Sigmoid colon (tissue), 7 donors: ENCODE results near the gene ZBED5. TPM values are rescaled to one million over a fixed set of nuclear protein-coding genes. Genes with fewer than 3 reads are reported as not detected.
"Not testable (repeated sequence)": the region's sequence is repeated elsewhere in the genome, so short reads cannot be mapped to it uniquely, and the experiment has no call there.

Experiments used
- DNase-seq: peaks from one replicate; pipeline ENCODE4 v3.0.0-alpha.2; 2019
- H3K27ac ChIP-seq, 4 donors: fragments of 200-600 bp; sonication (generic); one replicate each; pipeline ENCODE4 v1.5.1; 2016 to 2019; ENCODE audit warnings: mild to moderate bottlenecking in 1 of 4
- H3K27me3 ChIP-seq, 3 donors: fragments of 200-600 bp; sonication (generic); one replicate each; pipeline ENCODE4 v1.5.1; 2019; ENCODE audit warnings: mild to moderate bottlenecking in 1 of 3
- H3K36me3 ChIP-seq, 4 donors: fragments of 200-600 bp; sonication (generic); one replicate each; pipeline ENCODE4 v1.5.1; 2016 to 2019
- H3K4me1 ChIP-seq, 4 donors: fragments of 200-600 bp; sonication (generic); one replicate each; pipeline ENCODE4 v1.5.1; 2017 to 2019
- H3K4me3 ChIP-seq, 4 donors: fragments of 200-600 bp; sonication (generic); one replicate each; pipeline ENCODE4 v1.5.1; 2017 to 2019; ENCODE audit warnings: mild to moderate bottlenecking in 2 of 4, moderate library complexity in 1 of 4
- H3K9me3 ChIP-seq, 4 donors: fragments of 200-600 bp in 3 of 4; sonication (generic) in 3 of 4; one replicate each; pipeline versions ENCODE4 v1.5.1 to v1.6.1; 2013 to 2019
- CTCF ChIP-seq, 4 experiments: fragments of 450-650 bp in 3 of 4; fragments of 200-600 bp in 1 of 4; IDR thresholded peaks; one replicate each; pipeline ENCODE4 v1.5.1; 2016 to 2019; ENCODE audit warnings: antibody characterized with exemption in 4 of 4, mild to moderate bottlenecking in 3 of 4, moderate library complexity in 2 of 4
- EP300 ChIP-seq, 4 donors: sonication (generic); formaldehyde crosslinking; IDR thresholded peaks; one replicate each; pipeline ENCODE4 v1.6.1; 2017; ENCODE audit warnings: antibody characterized with exemption in 4 of 4
- POLR2A ChIP-seq, 2 donors: fragments of 450-650 bp; IDR thresholded peaks; one replicate each; pipeline ENCODE4 v1.6.1; 2016; ENCODE audit warnings: antibody characterized with exemption in 2 of 2, mild to moderate bottlenecking in 2 of 2, moderate library complexity in 2 of 2
- POLR2AphosphoS5 ChIP-seq, 4 donors: sonication (generic); formaldehyde crosslinking; IDR thresholded peaks; one replicate each; pipeline ENCODE4 v1.6.1; 2017; ENCODE audit warnings: antibody characterized with exemption in 4 of 4
- WGBS, 2 donors: extraction: QIAGEN DNeasy Blood & Tissue Kit; methylation state at CpG; one replicate each; pipeline ENCODE4 v1.1.7; 2013; 5-methylcytosine and 5-hydroxymethylcytosine counted together
- intact Hi-C: fragments of 100-400 bp; cut with DNase I; formaldehyde crosslinking; loops from one replicate; pipeline ENCODE4 v1.15.1; 2023
- polyA plus RNA-seq, 3 donors: library from polyadenylated mRNA; stranded (reverse); fragments of 200-250 nt; gene quantifications; one replicate each; pipeline ENCODE4 v1.2.3, GENCODE V29; 2013
- total RNA-seq, 4 donors: library from RNA; depleted of rRNA; stranded (reverse); fragments of >200 nt; gene quantifications; one replicate each; pipeline ENCODE4 v1.1.0, GENCODE V29; 2016
- donor health status: healthy with polysubstance abuse.
- donor health status: Bipolar disorder and iron deficiency.
- donor health status: healthy.

Gene ZBED5
- total and polyA plus RNA-seq, 7 donors, result 9.0 to 51.7 (median 34.9) TPM

GRCh38 chr11:10829139-10829538 is 28.7 kb downstream of the ZBED5 start:
- H3K27ac ChIP-seq, result no peak overlapping the region
- no peaks in the 10 kb centered on the region for H3K9me3 ChIP-seq
- H3K27me3 ChIP-seq, result no peaks in the 10 kb centered on the region
- TF ChIP-seq POLR2A (IDR thresholded peaks at IDR 0.05) (no peak), CTCF (IDR thresholded peaks at IDR 0.05) (no peak)
- intact Hi-C loops, result no loop called here
- H3K4me1 ChIP-seq, result no peaks in the 10 kb centered on the region
- H3K36me3 ChIP-seq, result no peaks in the 10 kb centered on the region
- 91 to 95% methylated on average over 4 of the region's 4 CpGs for WGBS, 2 donors
- no peak for DNase-seq
- no peak overlapping the region for H3K4me3 ChIP-seq

DNA sequence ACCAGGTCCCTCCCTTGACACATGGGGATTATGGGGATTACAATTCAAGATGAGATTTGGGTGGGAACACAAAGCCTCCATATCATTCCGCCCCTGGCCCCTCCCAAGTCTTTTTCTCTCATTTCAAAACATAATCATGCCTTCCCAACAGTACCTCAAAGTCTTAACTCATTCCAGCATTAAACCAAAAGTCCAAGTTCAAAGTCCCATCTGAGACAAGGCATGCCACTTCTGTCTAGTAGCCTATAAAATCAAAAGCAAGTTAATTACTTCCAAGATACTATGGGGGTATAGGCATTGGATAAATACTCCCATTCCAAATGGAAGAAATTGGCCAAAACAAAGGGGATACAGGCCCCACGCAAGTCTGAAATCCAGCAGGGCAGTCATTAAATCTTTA is 29.5 kb downstream of the ZBED5 start:
- Histone ChIP-seq H3K9me3 (no peaks in the 10 kb centered on the region), H3K4me3 (no peak overlapping the region), H3K27me3 (no peaks in the 10 kb centered on the region), H3K36me3 (no peaks in the 10 kb centered on the region), H3K27ac (no peak overlapping the region), H3K4me1 (no peaks in the 10 kb centered on the region)
- DNase-seq, result no peak
- TF ChIP-seq POLR2AphosphoS5 (IDR thresholded peaks at IDR 0.05) (no peak), POLR2A (IDR thresholded peaks at IDR 0.05) (no peak), EP300 (IDR thresholded peaks at IDR 0.05) (no peak), CTCF (IDR thresholded peaks at IDR 0.05) (no peak)
- intact Hi-C loops, result no loop called here
- 52 to 89% methylated on average over 2 of the region's 2 CpGs for WGBS, 2 donors

- 64 to 73% methylated on average over 3 of the region's 3 CpGs for WGBS, 2 donors
- H3K27ac ChIP-seq, result no peak overlapping the region
- intact Hi-C loops, result no loop called here
- no peak for DNase-seq
- no peaks in the 10 kb centered on the region for H3K9me3 ChIP-seq
- TF ChIP-seq CTCF (IDR thresholded peaks at IDR 0.05), result no peak
- no peak for TF ChIP-seq POLR2A (IDR thresholded peaks at IDR 0.05)
- TF ChIP-seq EP300 (IDR thresholded peaks at IDR 0.05), result no peak
- TF ChIP-seq POLR2AphosphoS5 (IDR thresholded peaks at IDR 0.05), result no peak
- no peak overlapping the region for H3K4me3 ChIP-seq
- H3K27me3 ChIP-seq, result no peaks in the 10 kb centered on the region
- no peaks in the 10 kb centered on the region for H3K36me3 ChIP-seq
- no peaks in the 10 kb centered on the region for H3K4me1 ChIP-seq
These were observed 33.0 kb downstream of the ZBED5 start for GRCh38 chr11:10824888-10825287.

DNA sequence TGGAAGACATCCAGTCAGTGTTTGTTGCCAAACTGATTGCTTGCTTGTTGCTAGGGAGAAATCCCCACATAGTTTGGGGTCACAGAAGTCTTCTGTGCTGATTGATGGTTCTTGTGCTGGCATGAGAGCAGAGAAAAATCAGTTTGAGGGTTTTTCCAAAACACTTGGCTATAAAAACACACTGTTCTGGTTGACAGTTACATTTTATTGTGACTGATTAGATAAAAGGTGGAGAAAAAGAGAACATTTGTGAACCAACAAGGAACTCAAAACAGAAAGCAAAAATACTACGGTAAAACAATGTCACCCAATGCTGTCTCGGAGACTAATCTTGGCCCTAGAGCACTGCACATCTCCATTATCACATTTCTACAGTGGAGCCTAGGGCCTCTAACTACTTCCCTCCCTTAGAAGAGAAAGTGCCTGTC is 34.7 kb downstream of the ZBED5 start:
- Histone ChIP-seq H3K27ac (peak overlapping the region in 1 of 4 donors; percentile 30), H3K9me3 (no peaks in the 10 kb centered on the region), H3K27me3 (no peaks in the 10 kb centered on the region), H3K4me3 (no peak overlapping the region), H3K4me1 (peaks cover 0 to 6% (median 3%) of the 10 kb centered on the region in 4 donors), H3K36me3 (no peaks in the 10 kb centered on the region)
- no peak for DNase-seq
- TF ChIP-seq POLR2A (IDR thresholded peaks at IDR 0.05) (no peak), POLR2AphosphoS5 (IDR thresholded peaks at IDR 0.05) (no peak), CTCF (IDR thresholded peaks at IDR 0.05) (no peak), EP300 (IDR thresholded peaks at IDR 0.05) (no peak)
- WGBS, 2 donors, result 23 to 39% methylated on average over 2 of the region's 2 CpGs
- intact Hi-C loops, result no loop called here

DNA sequence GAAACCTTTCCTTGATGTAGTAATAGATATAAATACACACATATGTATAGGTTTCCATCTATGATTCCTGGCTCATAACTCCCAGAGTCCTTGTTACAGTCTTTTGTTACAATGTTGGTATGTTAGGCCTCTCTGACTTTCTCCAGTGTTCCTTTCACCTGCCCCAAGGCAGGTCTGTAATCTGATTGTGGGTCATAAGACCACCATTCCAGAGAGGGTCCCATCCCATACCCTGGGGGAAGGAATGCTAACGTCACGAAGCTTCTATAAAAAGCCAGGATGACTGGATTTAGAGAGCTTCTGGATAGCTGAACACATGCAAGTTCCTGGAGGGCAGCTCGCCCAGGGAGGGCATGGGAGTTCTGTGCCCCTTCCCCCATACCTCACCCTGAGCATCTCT is 35.4 kb downstream of the ZBED5 start:
- DNase-seq, H3K27me3 ChIP-seq, H3K4me3 ChIP-seq, H3K4me1 ChIP-seq, intact Hi-C loops, H3K36me3 ChIP-seq, H3K9me3 ChIP-seq, H3K27ac ChIP-seq: not testable (repeated sequence)
- 85 to 91% methylated on average over 3 of the region's 3 CpGs for WGBS, 2 donors
